ENCODE results near the gene EGFL6.
"Not testable (repeated sequence)": the region's sequence is repeated elsewhere in the genome, so short reads cannot be mapped to it uniquely, and the experiment has no call there.

EGFL6 gene

GRCh38 chrX:13598877-13599276 lies 29.5 kb downstream of the EGFL6 start:
- no peak for DNase-seq

GRCh38 chrX:13599491-13599890 lies 30.1 kb downstream of the EGFL6 start:
- DNase-seq, result no peak

GRCh38 chrX:13605611-13606010 lies 36.2 kb downstream of the EGFL6 start:
- no peak for DNase-seq

GRCh38 chrX:13607331-13607995 lies 38.1 kb downstream of the EGFL6 start:
- no peak for DNase-seq

GRCh38 chrX:13607996-13608365 lies 38.6 kb downstream of the EGFL6 start:
- no peak for DNase-seq

GRCh38 chrX:13614154-13614553 lies 44.8 kb downstream of the EGFL6 start:
- DNase-seq, result no peak

GRCh38 chrX:13620207-13620606 lies 50.8 kb downstream of the EGFL6 start:
- no peak for DNase-seq

- DNase-seq, result no peak
Observed at GRCh38 chrX:13622401-13622964, 53.1 kb downstream of the EGFL6 start.

GRCh38 chrX:13627306-13627705 lies 57.9 kb downstream of the EGFL6 start:
- DNase-seq, result no peak

- not testable (repeated sequence) for DNase-seq
Observed at GRCh38 chrX:13637224-13637623, 67.8 kb downstream of the EGFL6 start.

- DNase-seq, result no peak
Observed at GRCh38 chrX:13638021-13638420, 68.6 kb downstream of the EGFL6 start.

GRCh38 chrX:13638826-13639225 lies 69.4 kb downstream of the EGFL6 start:
- DNase-seq, result no peak

GRCh38 chrX:13641684-13642083 lies 72.3 kb downstream of the EGFL6 start:
- not testable (repeated sequence) for DNase-seq

- DNase-seq, result no peak
Observed at GRCh38 chrX:13645464-13646153, 76.2 kb downstream of the EGFL6 start.

- peak; percentile 16 for DNase-seq
Observed at GRCh38 chrX:13646154-13646549, 76.8 kb downstream of the EGFL6 start.

- DNase-seq, result peak; percentile 56 to 63
Observed at GRCh38 chrX:13647709-13648212, 78.4 kb downstream of the EGFL6 start.

GRCh38 chrX:13648336-13648735 lies 78.9 kb downstream of the EGFL6 start:
- DNase-seq, result not testable (repeated sequence)

GRCh38 chrX:13649838-13650237 lies 80.4 kb downstream of the EGFL6 start:
- DNase-seq, result no peak

- no peak for DNase-seq
Observed at GRCh38 chrX:13650318-13650717, 80.9 kb downstream of the EGFL6 start.

GRCh38 chrX:13651150-13651549 lies 81.7 kb downstream of the EGFL6 start:
- no peak for DNase-seq

- DNase-seq, result no peak
Observed at GRCh38 chrX:13652287-13652793, 82.9 kb downstream of the EGFL6 start.

- peak; percentile 93 to 97 for DNase-seq
Observed at GRCh38 chrX:13652850-13653693, 83.7 kb downstream of the EGFL6 start, which contains the start of gene TCEANC. TCEANC (plus strand) TSS chrX:13653141; CDS start chrX:13662509, 9,368 bp downstream.

GRCh38 chrX:13654116-13654515 lies 84.7 kb downstream of the EGFL6 start:
- no peak for DNase-seq

All from CD4-positive, alpha-beta T cell treated with Interleukin-1 beta for 1 hour (primary cell).